Progenitor cell of endocrine pancreas (in vitro differentiated cells): ENCODE measurements around the gene LAMB4. TPM values are rescaled to one million over a fixed set of nuclear protein-coding genes. Genes with fewer than 3 reads are reported as not detected.
"Not testable (repeated sequence)": the region's sequence is repeated elsewhere in the genome, so short reads cannot be mapped to it uniquely, and the experiment has no call there.

Experiments used
- DNase-seq: peaks from one replicate; pipeline ENCODE4 v3.0.0; 2021; ENCODE audit warnings: low spot score; ENCODE audit not compliant: unreplicated experiment
- H3K27ac Mint-ChIP-seq: 2 replicates; pipeline ENCODE4 v1.8.0; 2021; ENCODE audit warnings: mild to moderate bottlenecking, moderate library complexity, mixed read lengths
- H3K27me3 Mint-ChIP-seq: 2 replicates; pipeline ENCODE4 v1.8.0; 2021; ENCODE audit warnings: mixed read lengths
- H3K36me3 Mint-ChIP-seq: 2 replicates; pipeline ENCODE4 v1.8.0; 2022; ENCODE audit warnings: mixed read lengths; ENCODE audit not compliant: insufficient read depth
- H3K4me1 Mint-ChIP-seq: 2 replicates; pipeline ENCODE4 v1.8.0; 2021; ENCODE audit warnings: low read depth, mixed read lengths
- H3K4me3 Mint-ChIP-seq: 2 replicates; pipeline ENCODE4 v1.8.0; 2021; ENCODE audit warnings: low read depth, mild to moderate bottlenecking, moderate library complexity, mixed read lengths
- H3K9me3 Mint-ChIP-seq: 2 replicates; pipeline ENCODE4 v1.8.0; 2021; ENCODE audit warnings: low read depth, mixed read lengths
- total RNA-seq: library from RNA; stranded (reverse); gene quantifications from 2 replicates; pipeline ENCODE4 v1.2.1, GENCODE V29; 2021
- TF ChIP-seq, protein P1 (sequence below): fragments of 200-600 bp; sonication (generic); IDR thresholded peaks from one replicate; pipeline ENCODE4 v1.5.0; 2021; ENCODE audit warnings: antibody characterized with exemption, mild to moderate bottlenecking; ENCODE audit not compliant: unreplicated experiment

The LAMB4 gene
- total RNA-seq, 1 donor from 2014 or later: 0.12 TPM

DNA sequence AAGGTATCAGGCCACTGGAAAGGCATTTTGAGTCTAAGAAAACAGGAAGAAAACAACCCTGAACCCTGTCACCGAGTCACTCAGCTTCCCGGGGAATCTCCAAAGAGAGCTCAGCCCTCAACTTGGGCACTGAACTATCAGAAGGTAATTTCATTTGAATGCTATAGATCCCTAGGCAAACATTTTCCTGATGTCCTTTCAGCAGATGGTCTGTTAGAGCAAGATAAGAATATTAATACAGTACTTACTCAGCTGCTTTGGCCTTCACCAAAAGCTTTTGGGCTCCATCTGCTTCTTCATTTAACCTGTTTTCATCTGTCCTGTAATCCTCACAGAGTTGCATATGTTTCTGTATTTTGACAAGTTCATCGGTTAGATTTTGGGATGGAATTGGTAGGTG lies 93.0 kb downstream of the LAMB4 start:
- peak overlapping the region; percentile 2 for H3K27ac Mint-ChIP-seq
- DNase-seq: no peak
- peaks cover 34% of the 10 kb centered on the region for H3K4me1 Mint-ChIP-seq
- no peak overlapping the region for H3K4me3 Mint-ChIP-seq
- TF ChIP-seq, protein P1, sequence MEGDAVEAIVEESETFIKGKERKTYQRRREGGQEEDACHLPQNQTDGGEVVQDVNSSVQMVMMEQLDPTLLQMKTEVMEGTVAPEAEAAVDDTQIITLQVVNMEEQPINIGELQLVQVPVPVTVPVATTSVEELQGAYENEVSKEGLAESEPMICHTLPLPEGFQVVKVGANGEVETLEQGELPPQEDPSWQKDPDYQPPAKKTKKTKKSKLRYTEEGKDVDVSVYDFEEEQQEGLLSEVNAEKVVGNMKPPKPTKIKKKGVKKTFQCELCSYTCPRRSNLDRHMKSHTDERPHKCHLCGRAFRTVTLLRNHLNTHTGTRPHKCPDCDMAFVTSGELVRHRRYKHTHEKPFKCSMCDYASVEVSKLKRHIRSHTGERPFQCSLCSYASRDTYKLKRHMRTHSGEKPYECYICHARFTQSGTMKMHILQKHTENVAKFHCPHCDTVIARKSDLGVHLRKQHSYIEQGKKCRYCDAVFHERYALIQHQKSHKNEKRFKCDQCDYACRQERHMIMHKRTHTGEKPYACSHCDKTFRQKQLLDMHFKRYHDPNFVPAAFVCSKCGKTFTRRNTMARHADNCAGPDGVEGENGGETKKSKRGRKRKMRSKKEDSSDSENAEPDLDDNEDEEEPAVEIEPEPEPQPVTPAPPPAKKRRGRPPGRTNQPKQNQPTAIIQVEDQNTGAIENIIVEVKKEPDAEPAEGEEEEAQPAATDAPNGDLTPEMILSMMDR: no peak
- H3K9me3 Mint-ChIP-seq: no peaks in the 10 kb centered on the region
- no peaks in the 10 kb centered on the region for H3K36me3 Mint-ChIP-seq
- H3K27me3 Mint-ChIP-seq: no peaks in the 10 kb centered on the region

DNA sequence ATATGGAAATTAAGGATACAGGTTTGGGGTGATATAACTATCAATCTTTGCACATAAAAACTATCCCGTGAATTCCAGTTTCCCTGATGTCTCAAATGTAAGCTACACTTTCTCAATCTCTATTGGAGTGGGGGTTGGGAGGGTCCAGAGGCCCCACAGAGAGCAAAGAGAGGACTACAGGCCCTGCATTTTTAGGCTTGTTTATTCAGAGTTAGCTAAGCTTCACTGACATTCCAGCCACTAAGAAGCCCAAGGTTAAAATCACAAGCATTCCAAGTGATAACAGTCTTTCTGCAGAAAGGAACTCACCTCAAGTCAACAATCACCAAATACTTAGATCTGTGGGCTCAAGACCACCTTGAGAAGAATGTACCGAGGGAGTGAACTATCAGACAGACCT lies 95.6 kb downstream of the LAMB4 start:
- H3K4me1 Mint-ChIP-seq: peaks cover 36% of the 10 kb centered on the region
- H3K27ac Mint-ChIP-seq: peak overlapping the region; percentile 59
- H3K4me3 Mint-ChIP-seq: peak overlapping the region; percentile 5
- no peaks in the 10 kb centered on the region for H3K9me3 Mint-ChIP-seq
- DNase-seq: no peak
- no peaks in the 10 kb centered on the region for H3K36me3 Mint-ChIP-seq
- TF ChIP-seq, protein P1: no peak
- no peaks in the 10 kb centered on the region for H3K27me3 Mint-ChIP-seq

DNA sequence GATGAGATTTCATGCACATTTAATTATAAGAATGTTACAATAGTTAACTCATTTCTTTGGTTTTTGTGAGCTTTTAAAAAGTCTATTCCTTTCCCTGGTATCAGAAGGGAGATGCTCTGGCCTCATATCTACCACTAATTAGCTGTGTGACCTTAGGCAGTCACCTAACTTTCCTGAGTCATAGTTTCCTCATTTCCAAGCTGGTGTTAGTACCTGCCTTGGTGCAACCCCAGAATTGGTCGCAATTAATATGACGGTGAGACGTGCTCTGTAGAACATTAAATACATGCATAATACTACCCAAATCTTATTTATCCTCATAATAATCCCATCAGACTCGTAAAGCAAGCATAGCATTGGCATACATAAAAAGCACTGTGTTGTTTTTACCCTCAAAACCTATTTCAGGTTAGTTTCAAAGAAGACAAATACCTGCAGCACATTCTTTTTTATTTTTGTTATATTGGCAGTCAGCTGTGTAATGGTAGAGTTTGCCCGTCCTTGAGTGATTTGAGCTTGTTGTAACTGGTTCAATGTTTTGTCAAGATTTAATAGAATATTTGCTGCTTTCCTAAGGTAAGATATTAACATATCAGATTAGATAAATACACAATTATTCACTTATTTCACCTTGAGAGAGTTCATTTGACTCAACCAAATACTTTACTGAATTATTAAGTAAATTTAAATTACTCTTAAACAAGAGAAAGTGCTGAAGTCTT lies 96.2 kb downstream of the LAMB4 start:
- Mint-ChIP-seq H3K9me3 (no peaks in the 10 kb centered on the region), H3K27ac (peak overlapping the region; percentile 93), H3K4me3 (no peak overlapping the region), H3K36me3 (no peaks in the 10 kb centered on the region), H3K4me1 (peaks cover 38% of the 10 kb centered on the region), H3K27me3 (no peaks in the 10 kb centered on the region)
- DNase-seq: no peak
- TF ChIP-seq, protein P1: no peak

DNA sequence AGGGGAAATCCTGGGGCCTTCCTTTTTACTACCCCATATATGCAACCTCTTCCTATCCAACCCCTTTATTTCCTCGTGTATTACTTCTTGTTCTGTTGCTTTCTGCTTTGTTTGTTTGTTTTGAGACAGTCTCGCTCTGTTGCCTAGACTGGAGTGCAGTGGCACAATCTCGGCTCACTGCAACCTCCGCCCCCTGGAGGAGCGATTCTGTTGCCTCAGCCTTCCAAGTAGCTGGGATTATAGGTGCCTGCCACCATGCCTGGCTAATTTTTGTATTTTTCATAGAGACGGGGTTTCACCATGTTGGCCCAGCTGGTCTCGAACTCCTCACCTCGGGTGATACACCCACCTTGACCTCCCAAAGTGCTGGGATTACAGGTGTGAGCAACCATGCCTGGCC lies 96.9 kb downstream of the LAMB4 start:
- H3K27ac Mint-ChIP-seq: peak overlapping the region; percentile 3
- not testable (repeated sequence) for H3K36me3 Mint-ChIP-seq, DNase-seq, H3K9me3 Mint-ChIP-seq, H3K4me3 Mint-ChIP-seq, H3K27me3 Mint-ChIP-seq
- H3K4me1 Mint-ChIP-seq: peaks cover 32% of the 10 kb centered on the region

DNA sequence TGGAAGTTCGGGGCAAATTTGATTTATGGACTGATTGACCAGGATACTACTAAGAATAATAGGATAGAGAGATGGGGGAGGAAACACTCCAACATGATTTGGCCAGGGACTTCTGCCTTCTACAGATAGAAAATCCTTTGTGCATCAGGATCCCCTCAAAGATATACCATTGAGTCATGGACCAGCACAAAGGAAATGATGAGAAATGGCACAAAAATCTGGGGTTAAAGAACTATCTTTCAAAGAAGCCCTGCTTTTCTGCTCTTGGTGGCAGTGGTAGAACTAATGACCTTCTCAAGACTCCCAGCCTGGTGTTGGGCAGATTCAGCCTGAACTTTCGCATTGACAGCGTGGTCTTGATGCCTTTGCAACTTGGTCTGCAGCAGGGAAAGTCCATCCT lies 99.6 kb downstream of the LAMB4 start:
- TF ChIP-seq, protein P1: no peak
- peaks cover 25% of the 10 kb centered on the region for H3K4me1 Mint-ChIP-seq
- no peaks in the 10 kb centered on the region for H3K36me3 Mint-ChIP-seq
- no peak overlapping the region for H3K27ac Mint-ChIP-seq
- no peaks in the 10 kb centered on the region for H3K9me3 Mint-ChIP-seq
- H3K27me3 Mint-ChIP-seq: no peaks in the 10 kb centered on the region
- no peak overlapping the region for H3K4me3 Mint-ChIP-seq
- DNase-seq: no peak

DNA sequence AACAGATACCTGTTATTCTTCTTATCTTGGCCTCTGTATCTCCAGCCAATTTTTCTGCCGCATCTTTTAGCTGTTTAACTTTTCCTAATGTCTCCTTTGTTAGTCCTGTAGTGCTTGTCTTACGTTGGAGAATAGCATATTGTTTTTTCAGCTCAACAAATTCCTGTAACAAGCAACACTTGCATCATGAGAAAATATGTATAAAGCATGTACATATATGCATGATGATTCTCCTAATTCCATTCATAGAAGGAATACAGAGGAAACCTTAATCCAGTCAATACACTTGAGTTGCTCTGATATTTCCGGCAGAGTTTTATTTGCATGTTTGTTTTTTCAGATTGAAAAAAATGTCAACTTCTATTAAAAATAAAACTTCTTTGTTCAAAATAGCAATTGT lies 101.1 kb downstream of the LAMB4 start:
- Mint-ChIP-seq H3K9me3 (no peaks in the 10 kb centered on the region), H3K27ac (no peak overlapping the region), H3K36me3 (no peaks in the 10 kb centered on the region), H3K4me1 (peaks cover 16% of the 10 kb centered on the region), H3K27me3 (no peaks in the 10 kb centered on the region), H3K4me3 (no peak overlapping the region)
- TF ChIP-seq, protein P1: no peak
- no peak for DNase-seq
